HFF-Myc (cell line): ENCODE measurements around the gene S100A13.
A peak's percentile ranks its signal among the peaks of the same experiment; 100 is the strongest.

Source experiments
- DNase-seq: peaks from one replicate; pipeline ENCODE4 v3.0.0-alpha.2; 2011; ENCODE audit warnings: low read depth; ENCODE audit errors: extremely low read depth
- H3K4me3 ChIP-seq: replicated peaks from 2 replicates; pipeline ENCODE4 v1.5.1; 2011; ENCODE audit warnings: low read depth, mild to moderate bottlenecking, control low read depth, low read length
- CTCF ChIP-seq: IDR thresholded peaks from 2 replicates; pipeline ENCODE4 v1.5.1; 2012; ENCODE audit warnings: mild to moderate bottlenecking, low read depth, low read length, control low read depth; ENCODE audit errors: missing control alignments

Gene S100A13

GRCh38 chr1:153658400-153659174 is 31.3 kb upstream of the S100A13 start, which contains the start of gene SNAPIN:
Gene SNAPIN (plus strand): TSS chr1:153658703. CDS start chr1:153658744, 41 bp downstream.
- no peak for TF ChIP-seq CTCF
- peak; percentile 36 for DNase-seq
- H3K4me3 ChIP-seq = peak within 1 kb of the TSS; percentile 65

- no peak overlapping the region for H3K4me3 ChIP-seq
- TF ChIP-seq CTCF = no peak
- DNase-seq = no peak
These were observed 28.0 kb upstream of the S100A13 start for GRCh38 chr1:153655333-153655732.

- no peak overlapping the region for H3K4me3 ChIP-seq
- no peak for TF ChIP-seq CTCF
- no peak for DNase-seq
These were observed 25.6 kb upstream of the S100A13 start for GRCh38 chr1:153652805-153653500.

- DNase-seq = no peak
- TF ChIP-seq CTCF = no peak
- no peak overlapping the region for H3K4me3 ChIP-seq
These were observed 24.5 kb upstream of the S100A13 start for GRCh38 chr1:153651771-153652170.

- DNase-seq = no peak
- TF ChIP-seq CTCF = no peak
- no peak overlapping the region for H3K4me3 ChIP-seq
These were observed 22.5 kb upstream of the S100A13 start for GRCh38 chr1:153649863-153650235.

- H3K4me3 ChIP-seq = no peak overlapping the region
- TF ChIP-seq CTCF = no peak
- no peak for DNase-seq
These were observed 22.0 kb upstream of the S100A13 start for GRCh38 chr1:153649137-153649862.
